Parathyroid adenoma (tissue), 2 donors: Measurements from ENCODE around the gene DHX58.

Experiments used
- H2AFZ ChIP-seq: fragments of 300-600 bp; sonication (generic); one replicate; pipeline ENCODE4 v1.7.0; 2017; ENCODE audit warnings: antibody characterized with exemption, mild to moderate bottlenecking
- H3K27ac ChIP-seq: fragments of 300-600 bp; sonication (generic); one replicate; pipeline ENCODE4 v1.7.0; 2017
- H3K27me3 ChIP-seq: fragments of 300-600 bp; sonication (generic); one replicate; pipeline ENCODE4 v1.7.0; 2017; ENCODE audit warnings: low read length; ENCODE audit not compliant: control insufficient read depth, insufficient read depth
- H3K36me3 ChIP-seq: fragments of 300-600 bp; sonication (generic); one replicate; pipeline ENCODE4 v1.7.0; 2017; ENCODE audit warnings: low read length; ENCODE audit not compliant: control insufficient read depth, insufficient read depth
- H3K4me1 ChIP-seq: fragments of 300-600 bp; sonication (generic); one replicate; pipeline ENCODE4 v1.7.0; 2017; ENCODE audit warnings: control low read depth
- H3K4me2 ChIP-seq: fragments of 300-600 bp; sonication (generic); one replicate; pipeline ENCODE4 v1.7.0; 2017; ENCODE audit warnings: low read length
- H3K4me3 ChIP-seq: fragments of 300-600 bp; sonication (generic); one replicate; pipeline ENCODE4 v1.7.0; 2017; ENCODE audit warnings: low read depth, low read length
- H3K79me2 ChIP-seq: fragments of 300-600 bp; sonication (generic); one replicate; pipeline ENCODE4 v1.7.0; 2017; ENCODE audit warnings: control low read depth
- H3K9ac ChIP-seq: fragments of 300-600 bp; sonication (generic); one replicate; pipeline ENCODE4 v1.7.0; 2017; ENCODE audit warnings: mild to moderate bottlenecking
- H3K9me3 ChIP-seq: fragments of 300-600 bp; sonication (generic); one replicate; pipeline ENCODE4 v1.7.0; 2017; ENCODE audit warnings: low read length; ENCODE audit not compliant: control insufficient read depth
- CTCF ChIP-seq: fragments of 300-600 bp; sonication (generic); IDR thresholded peaks from one replicate; pipeline ENCODE4 v1.7.0; 2017; ENCODE audit warnings: antibody characterized with exemption, mild to moderate bottlenecking
- donor health status: primary hyperparathyroidism.

The DHX58 gene

GRCh38 chr17:42071810-42072209 is 40.7 kb downstream of the DHX58 start:
- Histone ChIP-seq H3K4me1 (no peaks in the 10 kb centered on the region), H3K9me3 (no peaks in the 10 kb centered on the region), H3K9ac (no peak overlapping the region), H3K27ac (no peak overlapping the region), H3K27me3 (no peaks in the 10 kb centered on the region), H3K4me3 (no peak overlapping the region), H3K36me3 (no peaks in the 10 kb centered on the region), H3K4me2 (peak overlapping the region; percentile 78), H2AFZ (peak overlapping the region; percentile 70), H3K79me2 (no peaks in the 10 kb centered on the region)
- TF ChIP-seq CTCF = no peak

- no peak overlapping the region for H3K27ac ChIP-seq
Measured at GRCh38 chr17:42068979-42069378, 43.5 kb downstream of the DHX58 start.

GRCh38 chr17:42067371-42068091 is 45.0 kb downstream of the DHX58 start:
- H3K4me1 ChIP-seq = no peaks in the 10 kb centered on the region
- H3K27me3 ChIP-seq = no peaks in the 10 kb centered on the region
- no peak overlapping the region for H2AFZ ChIP-seq
- TF ChIP-seq CTCF = peak; percentile 90
- H3K9me3 ChIP-seq = no peaks in the 10 kb centered on the region
- H3K9ac ChIP-seq = no peak overlapping the region
- H3K36me3 ChIP-seq = no peaks in the 10 kb centered on the region
- no peak overlapping the region for H3K4me2 ChIP-seq
- H3K4me3 ChIP-seq = no peak overlapping the region
- H3K27ac ChIP-seq = no peak overlapping the region
- H3K79me2 ChIP-seq = no peaks in the 10 kb centered on the region

More at GRCh38 chr17:42068979-42069378, 43.5 kb downstream of the DHX58 start:
- Histone ChIP-seq H3K4me1 (no peaks in the 10 kb centered on the region), H3K27me3 (no peaks in the 10 kb centered on the region), H3K9ac (no peak overlapping the region), H3K79me2 (no peaks in the 10 kb centered on the region), H3K4me2 (no peak overlapping the region), H3K4me3 (no peak overlapping the region), H3K9me3 (no peaks in the 10 kb centered on the region), H2AFZ (no peak overlapping the region), H3K36me3 (no peaks in the 10 kb centered on the region)
- TF ChIP-seq CTCF = no peak

- H3K4me2 ChIP-seq = no peak overlapping the region
- no peak overlapping the region for H2AFZ ChIP-seq
- H3K4me1 ChIP-seq = no peaks in the 10 kb centered on the region
- no peaks in the 10 kb centered on the region for H3K27me3 ChIP-seq
- TF ChIP-seq CTCF = no peak
- no peaks in the 10 kb centered on the region for H3K9me3 ChIP-seq
- no peaks in the 10 kb centered on the region for H3K79me2 ChIP-seq
- no peak overlapping the region for H3K27ac ChIP-seq
- no peaks in the 10 kb centered on the region for H3K36me3 ChIP-seq
- H3K9ac ChIP-seq = no peak overlapping the region
- H3K4me3 ChIP-seq = no peak overlapping the region
Measured at GRCh38 chr17:42065201-42065600, 47.3 kb downstream of the DHX58 start.

GRCh38 chr17:42062681-42063080 is 49.8 kb downstream of the DHX58 start:
- no peak overlapping the region for H3K4me3 ChIP-seq
- no peaks in the 10 kb centered on the region for H3K9me3 ChIP-seq
- H3K79me2 ChIP-seq = no peaks in the 10 kb centered on the region
- no peaks in the 10 kb centered on the region for H3K4me1 ChIP-seq
- no peak overlapping the region for H3K27ac ChIP-seq
- TF ChIP-seq CTCF = no peak
- H3K4me2 ChIP-seq = no peak overlapping the region
- H3K9ac ChIP-seq = no peak overlapping the region
- H3K36me3 ChIP-seq = no peaks in the 10 kb centered on the region
- H3K27me3 ChIP-seq = no peaks in the 10 kb centered on the region
- no peak overlapping the region for H2AFZ ChIP-seq
